DND-41 (cell line): ENCODE data around the gene TRIAP1.
"Not testable (repeated sequence)": the region's sequence is repeated elsewhere in the genome, so short reads cannot be mapped to it uniquely, and the experiment has no call there.

Experiments
- ATAC-seq: fragments of 200-7000 bp; cut with Tn5 transposase; 3 replicates; pipeline ENCODE4 v1.9.1; 2021; ENCODE audit warnings: low read depth; ENCODE audit not compliant: insufficient read depth
- DNase-seq: peaks from one replicate; pipeline ENCODE4 v3.0.0-alpha.2; 2020
- H2AFZ ChIP-seq: 2 replicates; pipeline ENCODE4 v1.6.0; 2012; ENCODE audit warnings: low read depth, low read length
- H3K27ac ChIP-seq: 2 replicates; pipeline ENCODE4 v1.5.1; 2012; ENCODE audit warnings: low read length, inconsistent platforms
- H3K27me3 ChIP-seq: fragments of 200-600 bp; sonication (generic); 2 replicates; pipeline ENCODE4 v1.6.0; 2012; ENCODE audit warnings: low read length, mild to moderate bottlenecking, inconsistent platforms; ENCODE audit not compliant: insufficient read depth, poor library complexity
- H3K36me3 ChIP-seq: 2 replicates; pipeline ENCODE4 v1.5.1; 2012; ENCODE audit warnings: low read length, inconsistent platforms; ENCODE audit not compliant: insufficient read depth
- H3K4me1 ChIP-seq: 2 replicates; pipeline ENCODE4 v1.5.1; 2012; ENCODE audit warnings: mild to moderate bottlenecking, low read length; ENCODE audit not compliant: insufficient read depth
- H3K4me2 ChIP-seq: 2 replicates; pipeline ENCODE4 v1.6.0; 2012; ENCODE audit warnings: mild to moderate bottlenecking, moderate library complexity, low read length, inconsistent platforms; ENCODE audit not compliant: insufficient read depth
- H3K4me3 ChIP-seq, 2 experiments: fragments of 200-600 bp in 1 of 2; shearing (Covaris generic) in 1 of 2; 2 replicates each; pipeline ENCODE4 v1.5.1; 2012 to 2016; ENCODE audit warnings: inconsistent platforms in 2 of 2, low read length in 2 of 2, mild to moderate bottlenecking in 2 of 2, low read depth in 1 of 2, moderate library complexity in 1 of 2
- H3K79me2 ChIP-seq: 2 replicates; pipeline ENCODE4 v1.6.0; 2012; ENCODE audit warnings: low read length, inconsistent platforms; ENCODE audit not compliant: insufficient read depth
- H3K9ac ChIP-seq: 2 replicates; pipeline ENCODE4 v1.6.0; 2012; ENCODE audit warnings: low read depth, mild to moderate bottlenecking, inconsistent platforms, low read length, moderate library complexity
- H3K9me3 ChIP-seq: 2 replicates; pipeline ENCODE4 v1.5.1; 2012; ENCODE audit warnings: low read length, moderate library complexity, mild to moderate bottlenecking, inconsistent platforms; ENCODE audit not compliant: insufficient read depth, severe bottlenecking
- H4K20me1 ChIP-seq: 2 replicates; pipeline ENCODE4 v1.6.0; 2012; ENCODE audit warnings: low read length; ENCODE audit not compliant: insufficient read depth
- EZH2 ChIP-seq: IDR thresholded peaks from 3 replicates; pipeline ENCODE4 v1.6.1; 2012; ENCODE audit warnings: borderline replicate concordance, low read depth, mild to moderate bottlenecking, moderate library complexity, low read length, inconsistent platforms; ENCODE audit not compliant: severe bottlenecking
- TF ChIP-seq, protein P1 (sequence below): IDR thresholded peaks from 2 replicates; pipeline ENCODE4 v1.5.1; 2012; ENCODE audit warnings: borderline replicate concordance, low read length, moderate library complexity, mild to moderate bottlenecking; ENCODE audit not compliant: poor library complexity, severe bottlenecking; ENCODE audit errors: extremely low read depth

The TRIAP1 gene

DNA sequence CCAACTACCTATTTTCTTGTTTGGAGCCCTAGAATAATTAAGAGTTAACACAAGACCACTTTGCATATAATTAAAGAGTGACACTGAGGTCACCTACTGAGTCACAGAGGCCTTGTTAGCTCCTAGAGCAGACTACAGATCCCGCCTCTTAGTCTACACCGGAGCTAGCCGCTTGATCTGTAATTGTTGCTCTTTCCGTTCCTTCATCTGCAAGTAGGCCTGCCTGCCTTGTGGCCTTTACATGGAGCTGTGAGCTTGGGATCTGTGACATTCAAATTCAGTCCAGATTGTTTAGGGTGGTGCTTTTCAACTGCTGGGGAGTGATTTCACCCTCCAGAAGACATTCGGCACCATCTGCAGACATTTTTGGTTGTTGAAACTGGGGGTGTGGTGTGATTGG, 44.1 kb upstream of the TRIAP1 start:
- Histone ChIP-seq H3K27ac (no peak overlapping the region), H3K9me3 (no peaks in the 10 kb centered on the region), H2AFZ (no peak overlapping the region), H3K4me3 (no peak overlapping the region), H3K36me3 (peaks cover 5% of the 10 kb centered on the region; the same call in 1 of the 2 replicates), H3K4me1 (peaks cover 10% of the 10 kb centered on the region), H3K27me3 (no peaks in the 10 kb centered on the region), H3K9ac (no peak overlapping the region), H3K79me2 (peaks cover 6% of the 10 kb centered on the region), H4K20me1 (no peaks in the 10 kb centered on the region), H3K4me2 (no peak overlapping the region)
- no peak for ATAC-seq
- TF ChIP-seq, protein P1, sequence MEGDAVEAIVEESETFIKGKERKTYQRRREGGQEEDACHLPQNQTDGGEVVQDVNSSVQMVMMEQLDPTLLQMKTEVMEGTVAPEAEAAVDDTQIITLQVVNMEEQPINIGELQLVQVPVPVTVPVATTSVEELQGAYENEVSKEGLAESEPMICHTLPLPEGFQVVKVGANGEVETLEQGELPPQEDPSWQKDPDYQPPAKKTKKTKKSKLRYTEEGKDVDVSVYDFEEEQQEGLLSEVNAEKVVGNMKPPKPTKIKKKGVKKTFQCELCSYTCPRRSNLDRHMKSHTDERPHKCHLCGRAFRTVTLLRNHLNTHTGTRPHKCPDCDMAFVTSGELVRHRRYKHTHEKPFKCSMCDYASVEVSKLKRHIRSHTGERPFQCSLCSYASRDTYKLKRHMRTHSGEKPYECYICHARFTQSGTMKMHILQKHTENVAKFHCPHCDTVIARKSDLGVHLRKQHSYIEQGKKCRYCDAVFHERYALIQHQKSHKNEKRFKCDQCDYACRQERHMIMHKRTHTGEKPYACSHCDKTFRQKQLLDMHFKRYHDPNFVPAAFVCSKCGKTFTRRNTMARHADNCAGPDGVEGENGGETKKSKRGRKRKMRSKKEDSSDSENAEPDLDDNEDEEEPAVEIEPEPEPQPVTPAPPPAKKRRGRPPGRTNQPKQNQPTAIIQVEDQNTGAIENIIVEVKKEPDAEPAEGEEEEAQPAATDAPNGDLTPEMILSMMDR, result no peak
- TF ChIP-seq EZH2, result no peak
- DNase-seq, result no peak

DNA sequence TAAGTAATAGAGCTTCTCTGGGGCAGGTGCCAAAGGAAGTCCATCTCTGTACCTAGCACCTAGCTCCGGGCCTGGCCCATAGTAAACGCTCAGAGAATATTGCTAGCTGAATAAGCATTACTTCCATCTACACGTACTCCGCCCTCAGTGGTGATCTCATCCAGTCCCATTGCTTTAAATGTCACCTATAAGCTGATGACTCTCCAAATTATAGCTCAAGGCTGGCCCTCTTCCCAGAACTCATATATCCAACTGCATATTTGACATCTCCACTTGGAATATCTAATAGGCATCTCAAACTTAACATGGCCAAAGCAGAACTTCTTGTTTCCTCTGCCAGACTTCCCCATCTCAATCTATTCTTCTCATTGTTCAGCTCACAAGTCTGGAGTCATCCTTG, 42.8 kb upstream of the TRIAP1 start:
- no peak overlapping the region for H3K27ac ChIP-seq
- no peak for TF ChIP-seq EZH2
- TF ChIP-seq, protein P1, result no peak
- H3K4me3 ChIP-seq, result no peak overlapping the region
- DNase-seq (no peak), ATAC-seq (no peak)
- no peaks in the 10 kb centered on the region for H4K20me1 ChIP-seq
- no peak overlapping the region for H3K9ac ChIP-seq
- no peaks in the 10 kb centered on the region for H3K4me1 ChIP-seq
- peaks cover 5% of the 10 kb centered on the region; the same call in 1 of the 2 replicates for H3K36me3 ChIP-seq
- H3K27me3 ChIP-seq, result no peaks in the 10 kb centered on the region
- H3K79me2 ChIP-seq, result no peaks in the 10 kb centered on the region
- no peak overlapping the region for H3K4me2 ChIP-seq
- H3K9me3 ChIP-seq, result no peaks in the 10 kb centered on the region
- no peak overlapping the region for H2AFZ ChIP-seq

DNA sequence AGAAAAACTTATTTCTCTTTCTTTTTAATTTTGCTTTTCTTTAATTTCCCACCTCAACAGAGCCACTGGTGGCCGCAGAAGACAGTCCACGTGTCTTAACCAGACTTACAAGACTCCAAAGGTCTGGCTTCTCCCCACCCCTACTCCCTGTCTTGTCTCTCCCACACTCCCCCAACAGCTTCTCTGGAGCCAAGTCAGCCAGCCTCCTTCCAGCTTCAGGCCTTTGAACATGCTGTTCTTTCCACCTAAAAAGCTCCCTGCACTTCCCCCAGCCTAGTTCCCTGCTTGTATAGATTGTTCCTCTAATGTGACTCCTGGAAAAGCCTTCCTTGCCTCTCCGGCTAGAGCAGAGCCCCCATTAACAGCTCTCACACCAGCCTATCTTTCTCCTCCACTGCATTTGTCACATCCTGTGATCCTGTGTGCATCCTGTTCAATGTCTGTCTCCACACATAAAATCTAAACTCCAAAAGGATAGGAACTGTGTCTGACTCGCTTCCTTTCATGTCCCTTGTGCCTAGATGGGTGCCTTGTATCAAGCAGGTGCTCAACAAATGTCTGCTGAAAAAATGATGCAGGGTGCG, 42.0 kb upstream of the TRIAP1 start:
- DNase-seq (no peak), ATAC-seq (no peak)
- Histone ChIP-seq H3K4me2 (no peak overlapping the region), H3K9me3 (no peaks in the 10 kb centered on the region), H3K27me3 (no peaks in the 10 kb centered on the region), H3K9ac (no peak overlapping the region), H4K20me1 (no peaks in the 10 kb centered on the region), H2AFZ (no peak overlapping the region), H3K36me3 (peaks cover 5% of the 10 kb centered on the region; the same call in 1 of the 2 replicates), H3K27ac (no peak overlapping the region), H3K4me1 (no peaks in the 10 kb centered on the region), H3K4me3 (no peak overlapping the region), H3K79me2 (no peaks in the 10 kb centered on the region)
- no peak for TF ChIP-seq EZH2
- TF ChIP-seq, protein P1, result no peak

DNA sequence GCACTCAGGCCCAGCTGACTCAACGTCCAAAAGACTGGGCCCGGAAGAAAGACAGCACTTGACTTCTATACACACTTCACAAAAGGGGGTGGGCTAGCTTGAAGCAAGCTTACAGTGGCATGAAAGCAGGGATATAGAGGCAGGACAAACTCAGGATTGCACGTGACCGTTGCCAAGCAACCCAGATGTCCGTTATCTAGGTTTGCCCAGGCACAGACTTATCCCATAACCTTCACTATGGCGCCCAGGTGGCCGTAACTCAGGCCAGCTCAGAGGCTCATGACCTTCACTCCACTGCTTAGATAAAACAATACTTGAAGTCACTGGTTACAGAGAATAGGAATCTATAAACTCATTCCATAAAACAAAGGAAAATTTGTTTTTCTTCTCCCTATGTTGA, 41.4 kb upstream of the TRIAP1 start:
- H3K4me3 ChIP-seq, DNase-seq, H4K20me1 ChIP-seq, H3K27ac ChIP-seq, H3K79me2 ChIP-seq, H3K4me2 ChIP-seq, H3K9me3 ChIP-seq, H3K36me3 ChIP-seq, H2AFZ ChIP-seq, H3K9ac ChIP-seq, H3K4me1 ChIP-seq, ATAC-seq, H3K27me3 ChIP-seq: not testable (repeated sequence)
